Left ventricle myocardium superior (tissue), 1 donor: Measurements from ENCODE around the gene WIPF1. TPM values are rescaled to one million over a fixed set of nuclear protein-coding genes. Genes with fewer than 3 reads are reported as not detected.

Experiments used
- ATAC-seq: fragments of 200-7000 bp; cut with Tn5 transposase; one replicate; pipeline ENCODE4 v1.9.1; 2020; ENCODE audit warnings: mild to moderate bottlenecking, moderate library complexity
- DNase-seq: peaks from one replicate; pipeline ENCODE4 v3.0.0-alpha.2; 2020
- intact Hi-C: fragments of 100-400 bp; cut with micrococcal nuclease; formaldehyde crosslinking; loops from one replicate; pipeline ENCODE4 v1.11.0; 2022
- total RNA-seq: library from RNA; stranded (reverse); fragmentation: NEBNext Ultra II Directional; extraction: Animal tissue kit (Norgen Biotek cat#: 25700); gene quantifications from one replicate; pipeline ENCODE4 v1.2.1, GENCODE V29; 2021
- donor health status: DM: no; HTN: yes; CAD: no; lungs with severe emphysema.

The WIPF1 gene
- total RNA-seq, 1 donor from 2014 or later: 15.2 TPM

GRCh38 chr2:174624895-174625430, 27.4 kb upstream of the WIPF1 start:
- no peak for ATAC-seq

DNA sequence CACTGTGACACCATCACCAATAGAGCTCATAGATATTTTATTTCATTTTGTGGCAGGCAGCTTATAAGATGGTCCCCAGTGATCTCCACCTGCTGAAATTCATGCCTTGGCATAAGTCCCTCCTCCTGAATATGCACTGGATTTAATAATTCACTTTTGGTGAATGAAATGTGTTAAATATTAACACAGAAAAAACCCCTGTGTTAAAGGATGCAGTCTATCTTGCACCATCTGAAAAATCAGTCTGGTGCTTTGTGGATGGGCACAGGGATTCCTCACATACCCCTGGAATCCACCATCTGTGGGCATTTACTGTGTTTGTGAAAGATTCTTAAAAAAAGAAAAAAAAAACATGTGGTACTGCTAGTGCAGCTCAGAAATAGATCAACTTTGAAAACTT, 26.1 kb upstream of the WIPF1 start:
- DNase-seq (no peak), ATAC-seq (no peak)
- intact Hi-C loops: no loop called here

More at GRCh38 chr2:174624895-174625430, 27.4 kb upstream of the WIPF1 start:
- DNase-seq: no peak
- intact Hi-C loops: no loop called here

GRCh38 chr2:174623106-174623637, 25.6 kb upstream of the WIPF1 start:
- ATAC-seq: peak; percentile 44
- intact Hi-C loops: no loop called here
- no peak for DNase-seq

DNA sequence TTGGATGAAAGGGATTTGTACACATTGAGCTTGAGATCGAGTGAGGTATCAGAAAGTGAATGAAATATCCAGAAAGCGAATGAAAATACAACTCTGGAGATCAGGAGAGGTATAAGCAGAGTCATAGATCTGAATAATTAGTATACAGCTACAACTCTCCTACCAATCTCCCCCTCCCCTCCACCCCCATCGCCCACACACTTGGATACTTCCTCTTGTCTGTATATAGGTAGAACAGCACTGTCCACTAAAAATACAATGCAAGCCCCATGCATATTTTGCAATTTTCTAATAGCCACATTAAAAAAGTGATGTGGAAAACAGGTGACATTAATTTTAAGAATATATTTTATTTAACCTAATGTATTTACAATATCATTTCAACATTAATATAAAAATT, 23.7 kb upstream of the WIPF1 start:
- intact Hi-C loops: no loop called here
- no peak for DNase-seq
- no peak for ATAC-seq

GRCh38 chr2:174618179-174618578, 20.6 kb upstream of the WIPF1 start:
- ATAC-seq (no peak), DNase-seq (no peak)
- intact Hi-C loops: no loop called here

- DNase-seq (no peak), ATAC-seq (no peak)
- intact Hi-C loops: no loop called here
Observed at GRCh38 chr2:174617718-174618117, 20.1 kb upstream of the WIPF1 start.

DNA sequence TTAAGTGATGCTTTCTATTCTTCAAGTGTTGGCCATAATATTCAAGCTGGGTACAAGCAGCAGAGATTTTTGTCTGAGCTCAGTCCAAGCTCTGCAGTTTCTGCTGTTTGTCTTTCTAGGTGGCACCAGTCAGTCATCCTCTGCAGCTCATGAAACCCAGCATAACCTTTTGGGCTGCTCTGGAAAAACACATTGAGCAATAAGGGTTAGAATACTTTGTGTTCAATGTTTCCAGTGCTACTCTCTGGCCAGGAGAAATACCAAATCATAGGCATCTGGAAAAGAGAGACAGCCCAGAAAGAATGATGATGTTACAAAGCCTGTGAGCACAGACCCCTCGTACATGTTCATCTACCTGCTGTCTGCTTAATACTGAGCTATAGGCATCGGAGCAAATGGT, 19.5 kb upstream of the WIPF1 start:
- intact Hi-C loops: no loop called here

DNA sequence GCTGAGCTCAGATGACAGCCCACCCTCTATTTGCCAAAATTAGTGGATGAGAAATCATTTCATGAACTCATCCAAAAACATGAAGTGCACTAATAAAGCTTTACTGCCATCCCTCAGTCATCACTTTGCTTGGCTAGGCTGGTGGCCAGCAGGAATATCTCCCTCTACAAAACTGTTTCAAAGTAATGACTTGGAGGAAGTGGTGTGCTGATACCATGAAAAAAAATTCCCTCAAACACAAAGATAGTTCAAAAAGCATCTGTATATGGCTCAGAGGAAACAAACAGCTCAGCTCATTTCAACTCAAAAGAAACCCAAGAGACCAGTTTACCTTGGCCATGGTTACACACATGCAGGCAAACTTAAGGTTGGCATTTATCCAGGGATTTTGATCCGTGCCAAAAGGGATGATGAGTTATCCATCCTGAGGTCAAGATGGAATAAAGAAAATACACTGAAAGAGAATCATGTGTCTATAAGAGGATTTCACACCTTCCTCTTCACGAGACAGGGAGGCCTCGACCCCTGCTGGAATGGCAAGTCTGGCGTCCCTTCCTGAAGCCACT, 18.4 kb upstream of the WIPF1 start:
- ATAC-seq (peak; percentile 68), DNase-seq (no peak)
- intact Hi-C loops: no loop called here

More for the DNA sequence above, 19.5 kb upstream of the WIPF1 start:
- ATAC-seq (peak; percentile 62), DNase-seq (no peak)

- intact Hi-C loops: no loop called here
- no peak for DNase-seq
- no peak for ATAC-seq
Observed at GRCh38 chr2:174614261-174614660, 16.7 kb upstream of the WIPF1 start.

- ATAC-seq (no peak), DNase-seq (no peak)
- intact Hi-C loops: no loop called here
Observed at GRCh38 chr2:174613531-174613930, 15.9 kb upstream of the WIPF1 start.

GRCh38 chr2:174612970-174613369, 15.4 kb upstream of the WIPF1 start:
- intact Hi-C loops: no loop called here

DNA sequence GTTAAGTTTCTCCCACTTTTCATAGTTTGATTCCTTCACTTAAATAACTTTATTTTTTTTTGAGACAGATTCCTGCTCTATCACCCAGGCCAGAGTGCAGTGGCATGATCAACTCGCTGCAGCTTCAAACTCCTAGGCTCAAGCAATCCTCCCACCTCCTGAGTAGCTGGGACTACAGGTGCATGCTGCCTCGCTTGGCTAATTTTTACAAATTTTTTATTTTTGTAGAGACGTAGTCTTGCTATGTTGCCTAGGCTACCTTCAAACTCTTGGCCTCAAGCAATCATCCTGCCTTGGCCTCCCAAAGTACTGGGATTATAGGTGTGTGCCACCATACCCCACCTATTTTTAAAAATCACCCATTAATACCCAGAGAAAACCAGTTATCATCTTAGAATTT, 14.2 kb upstream of the WIPF1 start:
- no peak for DNase-seq
- ATAC-seq: no peak

More at GRCh38 chr2:174612970-174613369, 15.4 kb upstream of the WIPF1 start:
- DNase-seq (no peak), ATAC-seq (no peak)

DNA sequence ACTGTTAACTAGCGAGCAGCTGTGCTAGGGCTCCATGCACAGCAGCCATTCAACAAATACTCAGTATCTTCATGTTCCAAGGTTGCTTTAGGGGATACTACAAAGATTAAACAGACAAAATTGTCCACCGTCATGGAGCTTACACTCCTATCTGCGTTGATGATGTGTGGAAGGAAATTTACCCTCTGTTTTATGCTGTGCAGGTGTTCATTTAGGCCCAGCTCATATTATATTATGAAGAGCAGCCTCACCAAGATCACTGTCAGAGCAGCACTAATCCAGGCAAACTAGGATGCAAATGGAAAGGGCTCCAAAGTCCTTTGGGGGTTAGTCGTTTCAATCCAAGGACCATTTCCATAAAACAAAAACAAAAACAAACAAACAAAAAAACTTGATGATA, 13.4 kb upstream of the WIPF1 start:
- intact Hi-C loops: no loop called here
- DNase-seq (no peak), ATAC-seq (no peak)

More for the DNA sequence above, 14.2 kb upstream of the WIPF1 start:
- intact Hi-C loops: no loop called here

GRCh38 chr2:174610243-174610995, 12.8 kb upstream of the WIPF1 start:
- intact Hi-C loops: no loop called here
- DNase-seq (no peak), ATAC-seq (no peak)

DNA sequence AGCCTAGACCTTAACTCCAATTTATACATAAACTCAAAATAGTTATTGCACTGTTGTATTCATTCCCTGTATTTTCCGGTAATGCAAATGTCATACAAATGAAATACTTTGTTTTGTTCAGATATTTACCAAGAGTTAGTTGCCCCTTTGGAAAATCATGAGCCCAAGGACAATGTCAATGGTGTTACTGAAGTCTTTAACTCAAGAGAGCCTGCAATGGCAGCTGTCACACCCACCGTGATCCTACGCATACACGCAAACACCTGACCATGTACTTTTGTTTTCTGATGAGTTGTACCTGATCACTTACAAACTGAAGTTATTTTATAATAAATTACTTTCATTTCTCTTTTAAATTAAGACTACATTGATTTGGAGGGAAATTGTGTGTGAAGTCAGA, 11.7 kb upstream of the WIPF1 start:
- ATAC-seq: no peak
- intact Hi-C loops: no loop called here
- no peak for DNase-seq

DNA sequence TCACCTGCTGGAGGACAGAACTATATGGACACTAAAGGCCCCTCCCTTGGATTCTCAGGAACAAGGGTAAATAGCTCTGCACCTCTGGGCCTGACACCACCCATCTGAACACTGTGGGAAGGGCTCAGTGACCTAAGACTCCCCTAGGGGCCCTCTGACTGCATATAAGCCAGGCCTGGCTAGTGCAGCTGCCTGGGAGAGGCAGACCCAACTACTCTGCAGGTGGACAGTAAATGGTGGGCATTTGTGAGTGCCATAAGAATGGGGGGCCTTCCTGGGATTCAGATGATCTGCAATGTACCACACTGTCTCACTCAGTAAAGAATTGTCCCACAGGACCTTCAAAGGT, 11.2 kb upstream of the WIPF1 start:
- intact Hi-C loops: no loop called here
- no peak for DNase-seq
- ATAC-seq: no peak

DNA sequence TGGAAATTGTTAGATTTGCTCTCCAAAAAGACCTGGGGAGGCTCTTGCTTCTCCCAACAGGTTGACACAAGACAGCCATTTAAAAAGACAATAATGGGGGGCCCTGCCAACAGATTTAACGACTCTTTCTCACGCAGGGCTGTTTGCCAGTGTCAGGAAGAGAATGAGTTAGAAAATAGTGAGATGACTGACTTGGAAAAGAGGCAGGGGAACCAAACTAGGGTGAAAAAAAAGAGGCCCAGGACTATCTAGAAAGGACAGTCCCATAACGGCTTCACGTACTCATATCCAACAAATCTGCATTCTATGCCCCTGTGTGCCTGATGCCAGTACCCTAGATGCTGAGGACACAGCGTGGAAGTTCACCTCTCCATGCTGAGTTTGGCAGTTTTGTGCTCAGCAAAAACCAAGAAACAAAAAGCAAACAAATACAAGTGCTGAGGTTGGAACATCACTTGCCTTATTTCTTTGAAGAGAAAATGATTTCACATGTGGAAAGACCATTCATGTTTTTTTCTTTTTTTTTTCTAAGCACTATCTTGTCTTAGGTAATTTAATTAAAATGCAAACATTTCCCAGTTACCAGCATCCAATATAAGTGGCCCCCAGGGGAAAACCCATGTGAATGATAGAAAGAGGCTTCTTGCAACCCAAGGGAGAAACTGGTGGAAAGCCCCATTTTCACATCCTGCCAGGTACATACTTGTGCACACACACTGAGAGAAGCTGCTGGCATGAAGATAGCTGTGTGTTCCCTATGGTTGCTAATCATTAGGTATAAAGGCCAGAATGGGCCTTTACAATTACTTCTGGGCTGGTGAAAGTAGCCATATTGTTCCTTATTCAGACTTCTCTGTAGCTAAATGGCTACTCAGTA, 10.6 kb upstream of the WIPF1 start:
- ATAC-seq: no peak
- no peak for DNase-seq
- intact Hi-C loops: no loop called here

DNA sequence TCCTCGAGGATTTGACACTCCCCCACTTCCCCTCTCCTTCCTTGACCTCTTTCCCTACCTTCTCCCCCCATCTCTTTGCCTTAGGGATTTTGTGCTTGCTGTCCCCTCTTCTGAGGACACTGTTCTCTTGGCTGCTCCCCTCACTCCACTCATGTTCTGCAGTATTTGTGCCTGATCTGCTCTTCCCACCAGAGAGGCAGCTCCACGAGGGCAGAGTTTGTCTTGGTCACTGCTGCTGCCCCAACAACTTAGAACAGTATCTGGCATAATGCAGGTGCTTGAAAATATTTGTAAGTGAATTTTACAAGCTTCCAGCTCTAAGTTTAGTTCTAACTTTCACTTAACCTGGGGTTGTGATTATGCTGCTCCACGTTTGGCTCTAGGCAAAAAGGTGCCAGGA, 10.0 kb upstream of the WIPF1 start:
- DNase-seq: no peak
- no peak for ATAC-seq
- intact Hi-C loops: no loop called here

- intact Hi-C loops: no loop called here
- no peak for DNase-seq
- ATAC-seq: peak; percentile 29
Observed at GRCh38 chr2:174606336-174606735, 8.7 kb upstream of the WIPF1 start.

- DNase-seq: no peak
- no peak for ATAC-seq
- intact Hi-C loops: no loop called here
Observed at GRCh38 chr2:174605687-174606086, 8.1 kb upstream of the WIPF1 start.
